NCI-H524 (cell line): Measurements from ENCODE around the gene TTC19.
"Not testable (repeated sequence)": the region's sequence is repeated elsewhere in the genome, so short reads cannot be mapped to it uniquely, and the experiment has no call there.

Source experiments
- DNase-seq, 2 experiments: peaks; one replicate each; lab custom pipeline; 2025; lab: John Stamatoyannopoulos, UW

Gene TTC19

GRCh38 chr17:16027708-16028584 lies 28.3 kb downstream of the TTC19 start:
- DNase-seq = no peak

GRCh38 chr17:16033729-16034349 lies 34.2 kb downstream of the TTC19 start:
- DNase-seq = no peak

DNA sequence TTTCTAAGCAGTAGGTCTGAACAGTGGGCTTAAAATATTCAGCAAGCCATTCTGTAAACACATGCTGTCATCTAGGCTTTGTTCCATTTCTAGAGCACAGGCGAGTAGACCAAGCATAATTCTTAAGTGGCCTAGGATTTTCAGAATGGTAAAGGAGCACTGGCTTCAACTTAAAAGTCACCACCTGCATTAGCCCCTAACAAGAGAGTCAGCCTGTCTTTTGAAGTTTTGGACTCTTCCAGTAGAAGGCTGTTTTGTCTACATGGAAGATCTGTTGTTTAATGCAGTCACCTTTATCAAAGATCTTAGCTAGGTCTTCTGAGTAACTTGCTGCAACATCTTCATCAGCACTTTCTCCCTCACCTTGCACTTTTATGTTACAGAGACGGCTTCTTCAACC lies 36.6 kb downstream of the TTC19 start:
- no peak for DNase-seq

DNA sequence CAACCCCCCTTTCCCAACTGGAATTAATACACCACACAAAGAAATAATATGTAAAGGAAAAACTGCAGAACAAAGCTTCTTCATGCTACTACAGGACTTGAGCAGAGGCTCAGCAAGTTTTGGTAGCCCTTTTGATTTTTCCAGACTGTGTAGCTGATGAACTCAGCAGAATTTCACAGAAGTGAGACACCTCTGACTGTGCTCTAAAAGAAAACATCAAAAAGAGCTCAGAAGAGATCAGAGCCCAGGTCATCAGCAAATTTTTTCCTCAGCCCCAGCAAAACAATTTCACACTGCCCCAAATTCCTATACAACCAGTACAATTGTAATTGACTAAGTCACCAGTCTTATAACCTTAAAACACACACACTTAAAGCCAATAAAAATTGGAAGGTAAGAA lies 38.0 kb downstream of the TTC19 start:
- DNase-seq = no peak

- DNase-seq = no peak
These were observed 41.2 kb downstream of the TTC19 start for GRCh38 chr17:16040710-16041251.

DNA sequence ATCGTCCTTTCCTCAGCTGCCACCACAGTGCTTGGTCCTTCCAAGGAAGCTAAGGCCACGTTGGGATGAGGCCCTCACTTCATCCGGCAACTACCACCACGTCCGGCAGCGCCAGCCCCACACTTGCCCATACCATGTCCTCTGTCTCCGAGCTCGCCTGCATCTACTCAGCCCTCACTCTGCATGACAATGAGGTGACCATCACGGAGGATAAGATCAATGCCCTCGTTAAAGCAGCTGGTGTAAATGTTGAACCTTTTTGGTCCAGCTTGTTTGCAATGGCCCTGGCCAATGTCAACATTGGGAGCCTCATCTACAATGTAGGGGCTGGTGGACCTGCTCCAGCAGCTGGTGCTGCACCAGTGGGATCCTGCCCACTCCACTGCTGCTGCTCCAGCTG lies 44.9 kb downstream of the TTC19 start:
- DNase-seq = no peak

DNA sequence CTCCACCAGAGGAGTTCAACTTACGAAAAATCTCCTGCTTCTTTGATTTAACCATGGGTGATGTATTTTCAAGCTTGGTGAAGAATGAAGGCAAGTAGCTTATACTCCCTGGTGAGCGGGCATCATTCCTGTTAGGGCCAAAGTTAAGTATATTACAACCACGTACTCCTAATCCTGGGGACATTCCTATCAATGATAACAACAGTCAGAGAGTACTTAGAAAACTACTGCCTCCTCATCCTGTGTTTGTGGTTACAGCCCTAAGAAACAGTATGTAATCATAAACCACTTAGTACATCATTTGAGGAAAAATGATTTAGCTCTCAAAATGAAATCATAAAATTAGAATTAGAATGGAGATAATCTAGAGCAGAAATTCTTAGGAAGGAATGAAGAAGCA lies 47.3 kb downstream of the TTC19 start:
- DNase-seq = no peak

DNA sequence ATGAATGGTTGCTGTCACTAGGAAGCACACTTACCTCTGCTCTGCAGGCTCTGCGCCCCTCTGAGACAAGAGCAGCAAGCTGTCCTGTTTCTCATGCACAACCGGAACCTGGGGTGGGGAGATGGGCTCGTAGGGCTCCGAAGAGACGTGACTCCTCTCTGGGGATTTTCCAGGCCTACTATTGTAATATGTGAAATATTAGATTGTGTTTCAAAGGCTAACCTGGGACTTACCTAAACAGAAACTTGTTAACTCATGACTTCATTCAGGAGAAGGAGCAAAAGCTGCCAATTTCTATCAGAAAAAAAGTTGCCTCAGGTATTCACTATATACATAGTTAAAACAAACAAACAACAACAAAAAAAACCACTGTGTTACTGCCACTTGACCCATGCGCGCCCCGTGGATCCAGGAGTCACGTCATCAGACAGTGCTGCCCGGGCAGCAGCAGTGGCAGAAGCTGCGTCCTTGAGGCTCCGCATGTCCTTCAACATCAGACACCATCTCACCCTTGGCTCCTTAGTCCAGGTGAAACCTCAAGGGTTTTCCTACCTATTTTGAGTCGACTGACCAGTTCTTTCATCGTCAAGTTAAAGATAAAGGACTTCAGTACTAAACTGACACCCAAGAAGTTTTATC lies 49.3 kb downstream of the TTC19 start:
- DNase-seq = no peak

GRCh38 chr17:16050844-16051243 lies 51.2 kb downstream of the TTC19 start:
- DNase-seq = no peak

DNA sequence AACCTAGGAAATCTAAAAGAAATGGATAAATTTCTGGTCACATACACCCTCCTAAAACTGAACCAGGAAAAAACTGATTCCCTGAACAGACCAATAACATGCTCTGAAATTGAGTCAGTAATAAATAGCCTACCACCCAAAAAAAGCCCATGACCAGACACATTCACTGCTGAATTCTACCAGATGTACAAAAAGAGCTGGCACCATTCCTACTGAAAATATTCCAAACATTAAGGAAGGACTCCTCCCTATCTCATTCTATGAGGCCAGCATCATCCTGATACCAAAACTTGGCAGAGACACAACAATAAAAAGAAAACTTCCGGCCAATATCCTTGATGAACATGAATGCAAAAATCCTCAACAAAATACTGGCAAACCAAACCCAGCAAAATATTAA lies 52.9 kb downstream of the TTC19 start:
- DNase-seq = no peak

DNA sequence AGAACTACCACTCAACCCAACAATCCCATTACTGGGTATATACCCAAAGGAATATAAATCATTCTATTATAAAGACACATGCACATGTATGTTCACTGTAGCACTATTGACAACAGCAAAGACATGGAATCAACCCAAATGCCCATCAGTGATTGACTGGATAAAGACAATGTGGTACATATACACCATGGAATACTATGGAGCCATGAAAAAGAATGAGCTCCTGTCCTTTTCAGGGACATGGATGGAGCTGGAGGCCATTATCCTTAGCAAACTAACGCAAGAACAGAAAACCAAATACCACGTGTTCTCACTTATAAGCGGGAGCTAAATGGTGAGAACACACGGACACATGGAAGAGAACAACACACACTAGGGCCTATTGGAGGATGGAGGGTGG lies 55.5 kb downstream of the TTC19 start:
- not testable (repeated sequence) for DNase-seq

GRCh38 chr17:16061631-16062030 lies 62.0 kb downstream of the TTC19 start:
- DNase-seq = no peak

DNA sequence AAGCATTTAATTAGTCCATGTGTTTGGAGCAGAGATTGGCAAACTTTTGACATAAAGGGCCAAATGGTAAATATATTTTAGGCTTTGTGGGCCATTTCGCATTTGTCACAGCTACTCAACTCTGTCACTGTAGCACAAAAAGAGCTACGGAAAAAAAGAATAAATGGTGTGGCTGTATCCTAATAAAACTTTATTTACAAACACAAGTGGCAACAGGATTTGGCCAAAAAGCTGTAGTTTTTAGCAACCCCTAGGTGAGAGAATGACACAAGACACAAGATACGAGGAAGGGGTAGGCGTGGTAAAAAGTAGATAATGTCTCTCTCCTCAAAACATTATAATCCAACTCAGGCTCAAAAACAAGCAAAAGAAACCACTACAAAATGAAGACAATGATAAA lies 66.5 kb downstream of the TTC19 start:
- DNase-seq = no peak

DNA sequence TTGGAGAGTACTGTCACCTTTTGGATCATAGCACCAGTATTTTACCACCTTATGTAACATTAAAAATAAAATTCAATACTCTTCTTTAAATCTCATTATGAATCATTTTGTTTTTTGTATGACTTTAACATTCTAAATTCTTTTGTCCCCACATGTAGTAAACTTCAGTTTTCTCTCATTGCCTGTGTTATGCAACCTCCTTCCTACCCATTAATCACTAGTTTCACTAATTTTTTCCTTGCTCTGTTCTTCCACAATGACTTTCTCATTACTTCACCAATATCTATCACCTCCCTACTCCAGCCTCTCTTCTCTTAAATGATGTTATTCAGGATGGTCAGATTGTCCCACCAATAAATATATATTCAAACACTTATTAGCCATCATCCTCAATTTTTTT lies 68.7 kb downstream of the TTC19 start:
- DNase-seq = no peak

DNA sequence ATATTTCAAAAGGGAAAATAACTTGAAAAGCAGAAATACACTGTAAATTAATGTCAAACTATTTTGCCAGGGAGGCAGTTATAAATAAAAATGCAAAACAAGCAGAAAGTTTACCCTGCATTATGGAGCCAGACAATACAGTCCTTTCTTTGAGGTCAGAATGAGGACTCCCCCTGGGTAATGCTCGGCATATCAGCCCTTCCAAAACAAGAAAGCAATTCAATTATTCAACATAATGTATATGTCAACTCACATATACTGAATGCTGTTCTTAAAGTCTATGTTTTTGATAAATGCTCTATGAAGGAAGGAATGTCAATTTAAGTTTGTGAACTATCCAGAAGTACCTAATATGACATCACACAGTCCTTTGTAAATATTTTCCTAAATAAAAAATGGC lies 72.4 kb downstream of the TTC19 start:
- no peak for DNase-seq

DNA sequence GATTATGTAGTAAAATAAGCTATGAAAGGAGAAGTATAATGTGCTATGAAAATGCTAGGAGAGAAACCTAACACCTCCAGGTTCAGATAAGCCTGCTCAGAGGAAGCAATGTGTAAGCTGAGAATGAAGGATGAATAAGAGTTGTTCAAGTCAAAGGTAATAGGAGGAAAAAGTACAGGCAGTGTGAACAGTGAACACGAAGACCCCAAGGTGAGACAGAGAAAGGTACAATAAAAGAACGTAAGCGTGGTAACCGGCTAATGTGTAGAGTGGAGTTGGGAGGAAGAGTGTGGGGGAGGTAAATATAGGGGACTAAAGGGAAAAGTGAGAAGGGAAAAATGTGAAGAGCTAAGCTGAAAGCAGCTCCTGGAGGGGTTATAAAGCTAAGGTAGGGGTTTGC lies 74.2 kb downstream of the TTC19 start:
- DNase-seq = no peak

DNA sequence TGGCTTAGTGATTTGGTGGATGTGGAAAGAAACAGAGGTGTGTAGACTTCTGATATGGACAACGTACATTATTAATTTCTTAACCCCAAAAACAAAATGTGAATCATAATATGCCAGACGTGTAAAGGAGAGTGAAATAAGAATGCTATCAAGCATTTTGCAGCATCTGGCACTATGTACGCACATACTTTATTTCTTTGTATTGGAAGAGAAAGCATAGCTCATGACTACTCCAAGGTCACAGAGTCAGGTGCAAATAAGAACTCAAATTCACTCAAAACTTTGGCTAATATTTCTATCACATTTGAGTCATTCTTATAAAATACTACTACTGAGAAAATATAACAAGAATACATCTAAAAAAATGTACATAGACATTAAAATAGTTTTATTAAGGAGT lies 74.8 kb downstream of the TTC19 start:
- no peak for DNase-seq

DNA sequence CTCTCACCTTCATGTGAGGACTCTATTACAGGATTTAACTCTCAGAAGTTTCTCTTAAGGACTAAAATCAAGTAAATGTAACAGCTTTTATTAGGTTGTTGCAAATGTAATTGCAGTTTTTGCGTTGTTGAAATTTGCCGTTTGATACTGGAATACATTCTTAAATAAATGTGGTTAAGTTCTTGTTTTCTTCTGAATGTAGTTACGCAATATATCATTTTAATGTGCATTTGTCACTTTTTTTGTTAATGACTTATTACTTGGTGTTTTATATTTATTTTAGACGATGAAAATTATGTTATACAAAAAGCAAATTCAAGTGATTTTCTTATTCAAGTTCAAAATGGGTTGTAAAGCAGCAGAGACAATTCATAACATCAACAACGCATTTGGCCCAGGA lies 76.3 kb downstream of the TTC19 start:
- DNase-seq = no peak
